GM19023 (cell line): Measurements from ENCODE around the gene TREML2.
A peak's percentile ranks its signal among the peaks of the same experiment; 100 is the strongest.
"Not testable (repeated sequence)": the region's sequence is repeated elsewhere in the genome, so short reads cannot be mapped to it uniquely, and the experiment has no call there.

Experiments
- ATAC-seq: cut with Tn5 transposase; IDR thresholded peaks from one replicate; pipeline ENCODE4 v1.9.1; 2021; ENCODE audit warnings: mild to moderate bottlenecking, moderate library complexity; ENCODE audit not compliant: unreplicated experiment

The TREML2 gene

GRCh38 chr6:41209547-41210320 is 8.8 kb upstream of the TREML2 start:
- no peak for ATAC-seq

GRCh38 chr6:41208439-41209106 is 7.6 kb upstream of the TREML2 start:
- no peak for ATAC-seq

GRCh38 chr6:41204156-41204555 is 3.2 kb upstream of the TREML2 start:
- ATAC-seq, result no peak

GRCh38 chr6:41201764-41202173 is 820 bp upstream of the TREML2 start:
- no peak for ATAC-seq

GRCh38 chr6:41200296-41200900 is 551 bp downstream of the TREML2 start:
- ATAC-seq, result peak; percentile 26

- peak; percentile 50 for ATAC-seq
Observed at GRCh38 chr6:41199552-41200246, 1.2 kb downstream of the TREML2 start.

GRCh38 chr6:41197234-41197633 is 3.7 kb downstream of the TREML2 start:
- ATAC-seq, result no peak

- no peak for ATAC-seq
Observed at GRCh38 chr6:41194386-41194785, 6.6 kb downstream of the TREML2 start.

GRCh38 chr6:41193884-41194283 is 7.1 kb downstream of the TREML2 start:
- no peak for ATAC-seq

- ATAC-seq, result no peak
Observed at GRCh38 chr6:41193171-41193734, 7.7 kb downstream of the TREML2 start.

GRCh38 chr6:41191569-41191968 is 9.4 kb downstream of the TREML2 start:
- ATAC-seq, result no peak

- ATAC-seq, result no peak
Observed at GRCh38 chr6:41190791-41191190, 10.2 kb downstream of the TREML2 start.

- no peak for ATAC-seq
Observed at GRCh38 chr6:41189967-41190366, 11.0 kb downstream of the TREML2 start.

GRCh38 chr6:41189046-41189445 is 11.9 kb downstream of the TREML2 start:
- not testable (repeated sequence) for ATAC-seq

GRCh38 chr6:41187924-41188886 is 12.7 kb downstream of the TREML2 start:
- ATAC-seq, result no peak

- ATAC-seq, result no peak
Observed at GRCh38 chr6:41186031-41186562, 14.9 kb downstream of the TREML2 start.

GRCh38 chr6:41184761-41185160 is 16.2 kb downstream of the TREML2 start:
- no peak for ATAC-seq

- ATAC-seq, result peak; percentile 69
Observed at GRCh38 chr6:41182069-41183034, 18.6 kb downstream of the TREML2 start.
